K562 (cell line): ENCODE results near the gene SNTG2.

ENCODE experiments used
- BMI1 ChIP-seq: fragments of 150-350 bp; IDR thresholded peaks from 2 replicates; pipeline ENCODE4 v1.6.1; 2014; ENCODE audit warnings: low read length
- CAMTA2 ChIP-seq: fragments of 250-450 bp; sonication (Bioruptor Pico); conservative IDR thresholded peaks from 2 replicates; pipeline ENCODE4 v1.5.1; 2022
- CTCF ChIP-seq, 3 experiments: IDR thresholded peaks in 2 of 3; conservative IDR thresholded peaks in 1 of 3; 2 replicates each; pipeline ENCODE4 v1.5.1; 2011 to 2012; ENCODE audit warnings: low read length in 3 of 3, mild to moderate bottlenecking in 3 of 3, control low read depth in 2 of 3, improper control_type of control experiment in 1 of 3, inconsistent platforms in 1 of 3, low read depth in 1 of 3, mixed read lengths in 1 of 3, moderate library complexity in 1 of 3; ENCODE audit not compliant: insufficient read depth in 2 of 3
- HBP1 ChIP-seq: fragments of 450-650 bp; formaldehyde crosslinking; IDR thresholded peaks from 2 replicates; pipeline ENCODE4 v1.4.0; 2022; ENCODE audit warnings: missing genetic modification characterization
- JUN ChIP-seq, 2 experiments: sonication (generic) in 1 of 2; formaldehyde crosslinking in 1 of 2; IDR thresholded peaks; 2 replicates each; pipeline versions ENCODE4 v1.6.1 to v1.8.0; 2012 to 2022; ENCODE audit warnings: borderline replicate concordance in 2 of 2, mild to moderate bottlenecking in 2 of 2, improper control_type of control experiment in 1 of 2, low read depth in 1 of 2, low read length in 1 of 2, missing genetic modification reagents in 1 of 2
- POLR2A ChIP-seq: fragments of 450-650 bp; conservative IDR thresholded peaks from 2 replicates; pipeline ENCODE4 v1.6.1; 2016
- SMARCB1 ChIP-seq: IDR thresholded peaks from 2 replicates; pipeline ENCODE4 v1.6.1; 2011; ENCODE audit warnings: improper control_type of control experiment, low read depth; ENCODE audit not compliant: insufficient read length
- TAF15 ChIP-seq: fragments of 200-400 bp; formaldehyde crosslinking; IDR thresholded peaks from 2 replicates; pipeline ENCODE4 v1.6.1; 2017; ENCODE audit warnings: mild to moderate bottlenecking, low read depth, low read length, moderate library complexity
- TAF7 ChIP-seq: fragments of 450-650 bp; IDR thresholded peaks from 2 replicates; pipeline ENCODE4 v1.6.1; 2016; ENCODE audit warnings: missing genetic modification characterization, missing compliant biosample characterization
- USF2 ChIP-seq: sonication (generic); formaldehyde crosslinking; IDR thresholded peaks from 2 replicates; pipeline ENCODE4 v1.5.0; 2020; ENCODE audit warnings: missing genetic modification reagents
- ZFX ChIP-seq: sonication (generic); formaldehyde crosslinking; IDR thresholded peaks from 2 replicates; pipeline ENCODE4 v1.8.0; 2022; ENCODE audit warnings: mild to moderate bottlenecking, missing genetic modification reagents, moderate library complexity
- ZNF280B ChIP-seq: fragments of 250-450 bp; sonication (Bioruptor Pico); IDR thresholded peaks from 2 replicates; pipeline ENCODE4 v1.5.1; 2021; ENCODE audit warnings: mild to moderate bottlenecking

DNA sequence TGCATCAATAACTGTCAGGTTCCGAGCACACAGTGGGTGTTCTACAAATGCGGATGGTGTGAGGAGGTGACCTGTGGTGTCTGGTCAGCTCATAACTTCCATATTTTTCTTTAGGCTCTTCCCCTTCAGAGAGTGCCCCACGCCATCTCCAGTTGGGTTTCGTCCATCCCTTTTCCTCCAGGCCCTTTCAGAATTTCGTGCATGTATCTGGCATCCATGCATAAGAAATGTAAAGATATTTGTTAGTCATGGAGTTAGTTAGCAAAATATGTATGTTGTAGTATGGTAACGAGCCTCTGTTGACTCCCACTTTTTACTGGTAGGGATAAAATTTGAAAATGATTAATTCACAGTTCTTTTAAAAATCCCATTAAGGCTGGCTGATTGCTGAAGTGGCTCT, 67.2 kb downstream of the SNTG2 start:
- no peak for TF ChIP-seq HBP1 (CRISPR knock-in tag)
- TF ChIP-seq ZFX (CRISPR knock-in tag) = no peak
- TF ChIP-seq BMI1 = no peak
- no peak for TF ChIP-seq TAF15
- no peak for TF ChIP-seq POLR2A
- TF ChIP-seq ZNF280B (CRISPR knock-in tag) = no peak
- no peak for TF ChIP-seq SMARCB1
- TF ChIP-seq CTCF (IDR thresholded peaks at IDR 0.05 in 2 of 3, conservative IDR thresholded peaks at IDR 0.05 in 1 of 3; ENCODE audit: insufficient read depth in 2 of 3, low read depth in 1 of 3, low read length in 3 of 3) = no peak
- TF ChIP-seq CAMTA2 (CRISPR knock-in tag) = no peak
- TF ChIP-seq USF2 (CRISPR knock-in tag) = no peak
- no peak for TF ChIP-seq JUN (IDR thresholded peaks at IDR 0.05; ENCODE audit: borderline replicate concordance, low read depth, low read length)
- no peak for TF ChIP-seq JUN (CRISPR knock-in tag; IDR thresholded peaks at IDR 0.05; ENCODE audit: borderline replicate concordance)
- no peak for TF ChIP-seq TAF7 (tag)
